ENCODE measurements around the gene SHC1.

GRCh38 chr1:154972213-154972516 lies 1.6 kb upstream of the SHC1 start:
- TF ChIP-seq CTCF (IDR thresholded peaks at IDR 0.05) (no peak), POLR2A (IDR thresholded peaks at IDR 0.05) (no peak)

Data from right lobe of liver (tissue), 4 donors.